ENCODE data around the gene DSCAML1.

DSCAML1 gene

GRCh38 chr11:117738246-117738957, 58.6 kb downstream of the DSCAML1 start:
- Histone ChIP-seq H3K27ac (replicated peaks; ENCODE audit: low read length) (no peak overlapping the region), H4K8ac (ENCODE audit: low read depth, low read length) (no peak overlapping the region), H3K14ac (ENCODE audit: low read length) (no peak overlapping the region), H3K4me1 (ENCODE audit: control insufficient read depth in 2 of 2, insufficient read depth in 1 of 2, low read depth in 1 of 2, low read length in 2 of 2) (peaks cover 8 to 9% of the 10 kb centered on the region in 2 donors), H3K18ac (ENCODE audit: low read length) (no peak overlapping the region), H3K79me1 (ENCODE audit: low read depth, low read length) (no peaks in the 10 kb centered on the region), H3K9ac (ENCODE audit: low read depth, low read length, poor library complexity) (no peak overlapping the region), H3K36me3 (replicated peaks in 1 of 2; ENCODE audit: control insufficient read depth in 2 of 2, insufficient read depth in 2 of 2, low read length in 2 of 2) (no peaks in the 10 kb centered on the region), H2BK15ac (ENCODE audit: low read length) (no peak overlapping the region), H2AK5ac (ENCODE audit: low read depth, low read length) (no peak overlapping the region), H3K23ac (ENCODE audit: low read depth, low read length, poor library complexity) (no peak overlapping the region), H2BK120ac (ENCODE audit: low read depth, low read length) (no peak overlapping the region), H2BK5ac (ENCODE audit: low read length) (no peak overlapping the region), H2BK12ac (ENCODE audit: low read length) (no peak overlapping the region), H3K27me3 (ENCODE audit: control insufficient read depth in 3 of 3, insufficient read depth in 3 of 3, low read depth in 1 of 3, low read length in 3 of 3) (no peaks in the 10 kb centered on the region), H3K9me3 (replicated peaks in 1 of 2; ENCODE audit: control insufficient read depth in 2 of 2, insufficient read depth in 1 of 2, low read depth in 1 of 2, low read length in 2 of 2) (no peaks in the 10 kb centered on the region), H3K4me2 (ENCODE audit: insufficient read depth, low read length, poor library complexity, severe bottlenecking) (no peak overlapping the region), H3K4ac (ENCODE audit: low read length) (no peak overlapping the region), H4K91ac (ENCODE audit: low read depth, low read length, poor library complexity) (no peak overlapping the region), H2AFZ (ENCODE audit: low read length) (no peak overlapping the region), H3K4me3 (ENCODE audit: low read length in 2 of 2) (no peak overlapping the region)
- no CpG with 5 or more reads among the region's 8 CpGs for WGBS, 2 donors (ENCODE audit: extremely low coverage in 2 of 2, insufficient read length in 2 of 2, insufficient replicate concordance in 1 of 2)
- DNase-seq (ENCODE audit: low spot score): no peak

GRCh38 chr11:117735350-117735977, 61.6 kb downstream of the DSCAML1 start:
- peaks cover 8 to 9% of the 10 kb centered on the region in 2 donors for H3K4me1 ChIP-seq (ENCODE audit: control insufficient read depth in 2 of 2, insufficient read depth in 1 of 2, low read depth in 1 of 2, low read length in 2 of 2)
- no peaks in the 10 kb centered on the region for H3K36me3 ChIP-seq (replicated peaks in 1 of 2; ENCODE audit: control insufficient read depth in 2 of 2, insufficient read depth in 2 of 2, low read length in 2 of 2)
- H3K27me3 ChIP-seq (ENCODE audit: control insufficient read depth in 3 of 3, insufficient read depth in 3 of 3, low read depth in 1 of 3, low read length in 3 of 3): peaks cover 0 to 3% (median 0%) of the 10 kb centered on the region in 3 experiments
- no peak overlapping the region for H4K91ac ChIP-seq (ENCODE audit: low read depth, low read length, poor library complexity)
- H3K27ac ChIP-seq (replicated peaks; ENCODE audit: low read length): no peak overlapping the region
- no peak overlapping the region for H3K23ac ChIP-seq (ENCODE audit: low read depth, low read length, poor library complexity)
- no peak for DNase-seq (ENCODE audit: low spot score)
- H3K9ac ChIP-seq (ENCODE audit: low read depth, low read length, poor library complexity): no peak overlapping the region
- no peak overlapping the region for H2BK12ac ChIP-seq (ENCODE audit: low read length)
- no peaks in the 10 kb centered on the region for H3K9me3 ChIP-seq (replicated peaks in 1 of 2; ENCODE audit: control insufficient read depth in 2 of 2, insufficient read depth in 1 of 2, low read depth in 1 of 2, low read length in 2 of 2)
- no peak overlapping the region for H3K4me3 ChIP-seq (ENCODE audit: low read length in 2 of 2)
- no peak overlapping the region for H2BK5ac ChIP-seq (ENCODE audit: low read length)
- no peak overlapping the region for H3K14ac ChIP-seq (ENCODE audit: low read length)
- no CpG with 5 or more reads among the region's 9 CpGs for WGBS, 2 donors (ENCODE audit: extremely low coverage in 2 of 2, insufficient read length in 2 of 2, insufficient replicate concordance in 1 of 2)
- H2BK120ac ChIP-seq (ENCODE audit: low read depth, low read length): no peak overlapping the region
- peak overlapping the region; percentile 11 for H3K18ac ChIP-seq (ENCODE audit: low read length)
- no peak overlapping the region for H2AFZ ChIP-seq (ENCODE audit: low read length)
- no peak overlapping the region for H4K8ac ChIP-seq (ENCODE audit: low read depth, low read length)
- no peak overlapping the region for H2BK15ac ChIP-seq (ENCODE audit: low read length)
- no peaks in the 10 kb centered on the region for H3K79me1 ChIP-seq (ENCODE audit: low read depth, low read length)
- no peak overlapping the region for H3K4me2 ChIP-seq (ENCODE audit: insufficient read depth, low read length, poor library complexity, severe bottlenecking)
- no peak overlapping the region for H2AK5ac ChIP-seq (ENCODE audit: low read depth, low read length)
- H3K4ac ChIP-seq (ENCODE audit: low read length): no peak overlapping the region

- H3K4ac ChIP-seq (ENCODE audit: low read length): no peak overlapping the region
- no CpG with 5 or more reads among the region's 5 CpGs for WGBS, 2 donors (ENCODE audit: extremely low coverage in 2 of 2, insufficient read length in 2 of 2, insufficient replicate concordance in 1 of 2)
- DNase-seq (ENCODE audit: low spot score): no peak
These were observed 62.4 kb downstream of the DSCAML1 start for GRCh38 chr11:117734601-117735024.

GRCh38 chr11:117733316-117733715, 63.7 kb downstream of the DSCAML1 start:
- Histone ChIP-seq H3K36me3 (replicated peaks in 1 of 2; ENCODE audit: control insufficient read depth in 2 of 2, insufficient read depth in 2 of 2, low read length in 2 of 2) (no peaks in the 10 kb centered on the region), H3K9ac (ENCODE audit: low read depth, low read length, poor library complexity) (no peak overlapping the region), H3K14ac (ENCODE audit: low read length) (no peak overlapping the region), H3K27me3 (ENCODE audit: control insufficient read depth in 3 of 3, insufficient read depth in 3 of 3, low read depth in 1 of 3, low read length in 3 of 3) (peaks cover 0 to 6% (median 0%) of the 10 kb centered on the region in 3 experiments), H3K18ac (ENCODE audit: low read length) (peak overlapping the region; percentile 0), H2BK120ac (ENCODE audit: low read depth, low read length) (no peak overlapping the region), H3K9me3 (replicated peaks in 1 of 2; ENCODE audit: control insufficient read depth in 2 of 2, insufficient read depth in 1 of 2, low read depth in 1 of 2, low read length in 2 of 2) (no peaks in the 10 kb centered on the region), H3K4me3 (ENCODE audit: low read length in 2 of 2) (no peak overlapping the region), H2BK12ac (ENCODE audit: low read length) (peak overlapping the region; percentile 12), H3K79me1 (ENCODE audit: low read depth, low read length) (no peaks in the 10 kb centered on the region), H3K4me1 (ENCODE audit: control insufficient read depth in 2 of 2, insufficient read depth in 1 of 2, low read depth in 1 of 2, low read length in 2 of 2) (peaks cover 8 to 9% of the 10 kb centered on the region in 2 donors), H2BK5ac (ENCODE audit: low read length) (no peak overlapping the region), H4K8ac (ENCODE audit: low read depth, low read length) (no peak overlapping the region), H4K91ac (ENCODE audit: low read depth, low read length, poor library complexity) (peak overlapping the region; percentile 68), H3K23ac (ENCODE audit: low read depth, low read length, poor library complexity) (no peak overlapping the region), H3K27ac (replicated peaks; ENCODE audit: low read length) (no peak overlapping the region), H2AFZ (ENCODE audit: low read length) (no peak overlapping the region), H3K4me2 (ENCODE audit: insufficient read depth, low read length, poor library complexity, severe bottlenecking) (no peak overlapping the region), H2AK5ac (ENCODE audit: low read depth, low read length) (peak overlapping the region; percentile 22), H2BK15ac (ENCODE audit: low read length) (peak overlapping the region; percentile 23), H3K4ac (ENCODE audit: low read length) (no peak overlapping the region)
- WGBS, 2 donors (ENCODE audit: extremely low coverage in 2 of 2, insufficient read length in 2 of 2, insufficient replicate concordance in 1 of 2): no CpG with 5 or more reads among the region's 6 CpGs
- no peak for DNase-seq (ENCODE audit: low spot score)

More at GRCh38 chr11:117734601-117735024, 62.4 kb downstream of the DSCAML1 start:
- Histone ChIP-seq H3K4me3 (ENCODE audit: low read length in 2 of 2) (no peak overlapping the region), H2BK120ac (ENCODE audit: low read depth, low read length) (peak overlapping the region; percentile 10), H3K4me1 (ENCODE audit: control insufficient read depth in 2 of 2, insufficient read depth in 1 of 2, low read depth in 1 of 2, low read length in 2 of 2) (peaks cover 8 to 9% of the 10 kb centered on the region in 2 donors), H2AK5ac (ENCODE audit: low read depth, low read length) (peak overlapping the region; percentile 28), H3K27me3 (ENCODE audit: control insufficient read depth in 3 of 3, insufficient read depth in 3 of 3, low read depth in 1 of 3, low read length in 3 of 3) (peaks cover 0 to 6% (median 0%) of the 10 kb centered on the region in 3 experiments), H3K9ac (ENCODE audit: low read depth, low read length, poor library complexity) (no peak overlapping the region), H3K18ac (ENCODE audit: low read length) (peak overlapping the region; percentile 12), H4K91ac (ENCODE audit: low read depth, low read length, poor library complexity) (no peak overlapping the region), H2BK5ac (ENCODE audit: low read length) (no peak overlapping the region), H3K23ac (ENCODE audit: low read depth, low read length, poor library complexity) (no peak overlapping the region), H4K8ac (ENCODE audit: low read depth, low read length) (no peak overlapping the region), H3K14ac (ENCODE audit: low read length) (no peak overlapping the region), H3K36me3 (replicated peaks in 1 of 2; ENCODE audit: control insufficient read depth in 2 of 2, insufficient read depth in 2 of 2, low read length in 2 of 2) (no peaks in the 10 kb centered on the region), H2AFZ (ENCODE audit: low read length) (peak overlapping the region; percentile 80), H2BK12ac (ENCODE audit: low read length) (no peak overlapping the region), H3K9me3 (replicated peaks in 1 of 2; ENCODE audit: control insufficient read depth in 2 of 2, insufficient read depth in 1 of 2, low read depth in 1 of 2, low read length in 2 of 2) (no peaks in the 10 kb centered on the region), H3K27ac (replicated peaks; ENCODE audit: low read length) (no peak overlapping the region), H3K79me1 (ENCODE audit: low read depth, low read length) (no peaks in the 10 kb centered on the region), H2BK15ac (ENCODE audit: low read length) (no peak overlapping the region), H3K4me2 (ENCODE audit: insufficient read depth, low read length, poor library complexity, severe bottlenecking) (no peak overlapping the region)
